Head of caudate nucleus (tissue), 42 donors: ENCODE data around the gene DEPDC1.

ENCODE experiments used
- DNase-seq, 42 donors: peaks; one replicate each; pipeline versions ENCODE4 v3.0.0 to v3.0.0-alpha.2; 2020 to 2021; ENCODE audit warnings: mixed read lengths in 7 of 42
- intact Hi-C: fragments of 100-400 bp; cut with DNase I; formaldehyde crosslinking; loops from one replicate; pipeline ENCODE4 v1.15.0; 2022

DEPDC1 gene

GRCh38 chr1:68429233-68429808, 67.6 kb downstream of the DEPDC1 start:
- DNase-seq = no peak
- intact Hi-C loops = no loop called here

GRCh38 chr1:68426594-68426993, 70.3 kb downstream of the DEPDC1 start:
- intact Hi-C loops = no loop called here
- DNase-seq = no peak
